ENCODE data around the gene ITSN1. TPM values are rescaled to one million over a fixed set of nuclear protein-coding genes. Genes with fewer than 3 reads are reported as not detected.
A peak's percentile ranks its signal among the peaks of the same experiment; 100 is the strongest.

ITSN1 gene
- total RNA-seq, 4 donors from 2014 or later: 50.4 to 208 (median 96.7) TPM

DNA sequence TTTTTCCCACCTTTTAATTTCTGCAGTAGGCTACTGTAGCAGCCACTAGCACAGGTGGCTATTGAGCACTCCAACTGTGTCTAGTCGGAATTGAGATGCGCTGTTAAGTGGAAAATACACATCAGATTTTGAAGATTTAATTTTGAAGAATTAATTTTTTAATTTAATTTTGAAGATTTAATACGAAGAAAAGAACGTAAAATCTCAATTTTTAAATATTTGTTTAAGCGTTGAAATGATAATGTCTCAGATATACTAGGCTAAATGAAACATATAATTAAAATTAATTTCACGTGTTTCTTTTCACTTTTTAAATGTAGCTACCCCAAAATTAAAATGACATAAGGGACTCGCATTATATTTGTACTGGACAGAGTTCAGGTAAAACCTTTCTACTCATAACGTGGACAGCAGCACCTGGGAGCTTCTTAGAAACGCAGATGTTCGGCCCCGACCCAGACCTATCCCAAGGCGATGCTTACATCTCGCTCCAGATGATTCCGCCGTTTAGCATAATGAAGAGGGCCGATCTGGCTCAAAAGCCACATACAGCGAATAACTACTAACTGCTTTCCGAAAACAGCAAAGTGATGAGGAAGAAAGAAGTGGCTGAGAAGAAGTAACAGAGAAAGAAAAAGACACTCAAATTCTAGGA, 1.5 kb upstream of the ITSN1 start:
- Histone ChIP-seq H3K9me3 (no peaks in the 10 kb centered on the region), H3K4me1 (peaks cover 0 to 44% (median 11%) of the 10 kb centered on the region in 4 donors), H3K36me3 (peaks cover 0 to 9% (median 0%) of the 10 kb centered on the region in 3 donors), H3K27me3 (no peaks in the 10 kb centered on the region), H3K27ac (peak overlapping the region; percentile 89 to 96 (median 94)), H3K4me3 (peak overlapping the region; percentile 74 to 99 (median 92))
- 22 to 23% methylated on average over 18 of the region's 18 CpGs for WGBS, 2 donors
- TF ChIP-seq, protein P1, sequence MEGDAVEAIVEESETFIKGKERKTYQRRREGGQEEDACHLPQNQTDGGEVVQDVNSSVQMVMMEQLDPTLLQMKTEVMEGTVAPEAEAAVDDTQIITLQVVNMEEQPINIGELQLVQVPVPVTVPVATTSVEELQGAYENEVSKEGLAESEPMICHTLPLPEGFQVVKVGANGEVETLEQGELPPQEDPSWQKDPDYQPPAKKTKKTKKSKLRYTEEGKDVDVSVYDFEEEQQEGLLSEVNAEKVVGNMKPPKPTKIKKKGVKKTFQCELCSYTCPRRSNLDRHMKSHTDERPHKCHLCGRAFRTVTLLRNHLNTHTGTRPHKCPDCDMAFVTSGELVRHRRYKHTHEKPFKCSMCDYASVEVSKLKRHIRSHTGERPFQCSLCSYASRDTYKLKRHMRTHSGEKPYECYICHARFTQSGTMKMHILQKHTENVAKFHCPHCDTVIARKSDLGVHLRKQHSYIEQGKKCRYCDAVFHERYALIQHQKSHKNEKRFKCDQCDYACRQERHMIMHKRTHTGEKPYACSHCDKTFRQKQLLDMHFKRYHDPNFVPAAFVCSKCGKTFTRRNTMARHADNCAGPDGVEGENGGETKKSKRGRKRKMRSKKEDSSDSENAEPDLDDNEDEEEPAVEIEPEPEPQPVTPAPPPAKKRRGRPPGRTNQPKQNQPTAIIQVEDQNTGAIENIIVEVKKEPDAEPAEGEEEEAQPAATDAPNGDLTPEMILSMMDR (IDR thresholded peaks at IDR 0.05): no peak
- no peak for TF ChIP-seq POLR2A (IDR thresholded peaks at IDR 0.05)
- TF ChIP-seq EP300 (IDR thresholded peaks at IDR 0.05): no peak
- DNase-seq (ENCODE audit: low spot score in 2 of 2): no peak

- 0% methylated on average over 28 to 38 of the region's 38 CpGs for WGBS, 2 donors
- TF ChIP-seq EP300 (IDR thresholded peaks at IDR 0.05) (peak in 1 of 2 donors; percentile 83), POLR2A (IDR thresholded peaks at IDR 0.05) (peak; percentile 37 to 78)
- TF ChIP-seq, protein P1 (IDR thresholded peaks at IDR 0.05): peak in 1 of 5 experiments; percentile 15
- DNase-seq (ENCODE audit: low spot score in 2 of 2): peak; percentile 100
- Histone ChIP-seq H3K36me3 (peaks cover 0 to 9% (median 0%) of the 10 kb centered on the region in 3 donors), H3K27ac (peak within 1 kb of the TSS; percentile 89 to 96 (median 94)), H3K4me1 (peaks cover 0 to 51% (median 14%) of the 10 kb centered on the region in 4 donors), H3K4me3 (peak within 1 kb of the TSS; percentile 74 to 99 (median 92)), H3K9me3 (no peaks in the 10 kb centered on the region), H3K27me3 (no peaks in the 10 kb centered on the region)
Observed at GRCh38 chr21:33641352-33642026, 812 bp upstream of the ITSN1 start, which contains the start of gene CRYZL1. Gene CRYZL1 (minus strand): TSS chr21:33641741. CDS start chr21:33631551, 10,190 bp downstream.

DNA sequence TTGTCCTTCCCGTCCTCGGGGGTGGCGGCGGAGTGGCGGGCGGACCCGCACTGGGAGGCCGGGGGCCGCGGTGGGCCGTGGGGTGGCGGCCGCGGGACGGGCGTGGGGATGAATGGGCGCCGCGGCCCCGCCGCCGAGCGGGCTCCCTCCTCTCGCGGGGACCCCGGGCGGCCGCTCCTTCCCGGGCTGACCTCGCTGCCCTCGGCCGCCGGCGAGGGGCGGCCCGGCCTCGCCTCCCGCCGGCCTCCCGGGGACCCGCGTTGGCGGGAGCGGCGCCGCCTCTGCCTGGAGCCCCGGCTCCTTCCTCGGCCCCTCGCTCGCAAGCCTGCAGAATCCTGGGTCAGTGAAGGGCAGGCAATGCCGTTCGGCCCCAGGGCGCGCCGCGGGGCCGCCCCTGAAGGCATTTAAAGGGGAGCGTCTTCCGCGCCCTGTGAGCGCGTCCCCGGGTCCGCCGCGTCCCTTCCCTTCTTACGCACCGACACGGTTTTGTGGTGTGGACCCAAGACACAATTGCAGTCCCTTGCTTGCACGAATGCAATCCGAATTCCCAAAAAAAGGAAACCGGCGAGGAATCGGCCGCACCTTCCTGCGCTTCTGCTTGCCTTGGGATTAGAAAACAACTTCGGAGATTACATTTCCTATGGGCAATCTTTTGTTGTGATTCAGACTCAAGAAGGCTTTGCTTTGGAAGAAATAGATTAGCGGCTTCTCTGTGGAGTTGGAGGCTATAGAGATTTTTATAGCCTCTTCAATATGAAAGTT, 776 bp downstream of the ITSN1 start:
- no peak for DNase-seq (ENCODE audit: low spot score in 2 of 2)
- peak overlapping the region; percentile 44 to 99 (median 86) for H3K4me3 ChIP-seq
- no peaks in the 10 kb centered on the region for H3K9me3 ChIP-seq
- 0 to 1% methylated on average over 9 to 39 of the region's 78 CpGs for WGBS, 2 donors
- no peaks in the 10 kb centered on the region for H3K27me3 ChIP-seq
- peaks cover 0 to 58% (median 16%) of the 10 kb centered on the region in 4 donors for H3K4me1 ChIP-seq
- TF ChIP-seq POLR2A (IDR thresholded peaks at IDR 0.05) (no peak), EP300 (IDR thresholded peaks at IDR 0.05) (no peak)
- TF ChIP-seq, protein P1 (IDR thresholded peaks at IDR 0.05): no peak
- H3K36me3 ChIP-seq: no peaks in the 10 kb centered on the region
- H3K27ac ChIP-seq: peak overlapping the region; percentile 87 to 96 (median 92)

DNA sequence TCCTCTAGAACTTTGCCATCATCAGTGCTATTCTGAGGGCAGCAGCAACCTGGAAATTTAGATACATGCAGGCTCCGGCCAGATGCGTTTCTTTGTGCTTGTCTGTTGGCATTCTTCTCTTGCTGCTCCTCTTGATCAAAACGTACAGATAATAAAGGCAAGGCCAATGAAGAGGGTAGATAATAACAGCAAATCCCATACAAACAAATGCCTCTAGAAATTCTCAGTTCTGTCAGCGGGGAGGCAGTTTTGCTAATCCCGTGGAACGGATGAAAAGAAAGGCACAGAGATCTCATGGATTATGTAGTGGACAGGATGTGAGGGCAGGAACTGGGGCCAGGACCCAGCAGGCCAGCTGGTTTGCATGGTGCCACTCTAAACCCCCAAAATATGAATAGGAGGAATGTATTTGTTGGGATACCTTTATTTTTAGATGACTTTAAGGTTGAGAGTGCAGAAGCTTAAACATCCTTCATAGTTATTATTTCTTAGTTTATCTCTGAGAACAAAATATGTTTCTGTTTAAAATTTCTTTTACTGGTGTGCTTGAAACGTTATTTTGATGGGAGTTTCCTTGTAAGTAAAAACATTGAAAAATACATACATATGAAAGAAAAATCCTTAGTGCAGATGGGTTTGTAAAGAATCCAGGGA, 1.5 kb downstream of the ITSN1 start:
- Histone ChIP-seq H3K4me3 (peak overlapping the region; percentile 44 to 99 (median 86)), H3K4me1 (peaks cover 0 to 59% (median 16%) of the 10 kb centered on the region in 4 donors), H3K9me3 (no peaks in the 10 kb centered on the region), H3K27ac (peak overlapping the region; percentile 87 to 96 (median 92)), H3K36me3 (no peaks in the 10 kb centered on the region), H3K27me3 (no peaks in the 10 kb centered on the region)
- no peak for TF ChIP-seq POLR2A (IDR thresholded peaks at IDR 0.05)
- no peak for TF ChIP-seq EP300 (IDR thresholded peaks at IDR 0.05)
- TF ChIP-seq, protein P1 (IDR thresholded peaks at IDR 0.05): no peak
- DNase-seq (ENCODE audit: low spot score in 2 of 2): no peak
- WGBS, 2 donors: 5% methylated on average over 7 of the region's 7 CpGs

All from tibial nerve (tissue), 4 donors.